Ishikawa (cell line): Measurements from ENCODE around the gene CHCHD1.

Source experiments
- CEBPB ChIP-seq: IDR thresholded peaks from 2 replicates; pipeline ENCODE4 v1.6.1; 2012
- EGR1 ChIP-seq: IDR thresholded peaks from 2 replicates; pipeline ENCODE4 v1.6.1; 2012
- EP300 ChIP-seq: IDR thresholded peaks from 2 replicates; pipeline ENCODE4 v1.6.1; 2012; ENCODE audit warnings: borderline replicate concordance
- FOXM1 ChIP-seq: IDR thresholded peaks from 2 replicates; pipeline ENCODE4 v1.6.1; 2012; ENCODE audit warnings: low read depth, borderline replicate concordance
- RAD21 ChIP-seq: IDR thresholded peaks from 2 replicates; pipeline ENCODE4 v1.6.1; 2012; ENCODE audit warnings: low read depth
- REST ChIP-seq: IDR thresholded peaks from 2 replicates; pipeline ENCODE4 v1.6.1; 2012; ENCODE audit warnings: low read depth, mild to moderate bottlenecking
- TAF1 ChIP-seq: IDR thresholded peaks from 2 replicates; pipeline ENCODE4 v1.6.1; 2012; ENCODE audit warnings: low read depth, mild to moderate bottlenecking
- TCF12 ChIP-seq: IDR thresholded peaks from 2 replicates; pipeline ENCODE4 v1.6.1; 2012; ENCODE audit warnings: low read depth
- USF1 ChIP-seq: IDR thresholded peaks from 2 replicates; pipeline ENCODE4 v1.6.1; 2012
- ZBTB7A ChIP-seq: IDR thresholded peaks from 2 replicates; pipeline ENCODE4 v1.6.1; 2012; ENCODE audit warnings: low read depth
- TF ChIP-seq, protein P1 (sequence below): IDR thresholded peaks from 2 replicates; pipeline ENCODE4 v1.6.1; 2012

GRCh38 chr10:73809061-73809818 is 27.4 kb downstream of the CHCHD1 start:
- no peak for TF ChIP-seq TCF12
- TF ChIP-seq EP300 = no peak
- no peak for TF ChIP-seq REST
- no peak for TF ChIP-seq CEBPB
- no peak for TF ChIP-seq RAD21
- no peak for TF ChIP-seq FOXM1
- no peak for TF ChIP-seq USF1
- no peak for TF ChIP-seq TAF1
- no peak for TF ChIP-seq EGR1
- TF ChIP-seq, protein P1, sequence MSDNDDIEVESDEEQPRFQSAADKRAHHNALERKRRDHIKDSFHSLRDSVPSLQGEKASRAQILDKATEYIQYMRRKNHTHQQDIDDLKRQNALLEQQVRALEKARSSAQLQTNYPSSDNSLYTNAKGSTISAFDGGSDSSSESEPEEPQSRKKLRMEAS = no peak
- TF ChIP-seq ZBTB7A = no peak
